DOHH2 (cell line): ENCODE data around the gene FBXO10.
"Not testable (repeated sequence)": the region's sequence is repeated elsewhere in the genome, so short reads cannot be mapped to it uniquely, and the experiment has no call there.

Experiments used
- CTCF ChIP-seq: fragments of 200-600 bp; sonication (generic); IDR thresholded peaks from one replicate; pipeline ENCODE4 v1.5.1; 2014; ENCODE audit warnings: antibody characterized with exemption, mild to moderate bottlenecking, low read depth, low read length; ENCODE audit not compliant: poor library complexity, severe bottlenecking
- EZH2phosphoT487 ChIP-seq: fragments of 200-600 bp; sonication (generic); IDR thresholded peaks from 2 replicates; pipeline ENCODE4 v1.6.1; 2017; ENCODE audit warnings: borderline replicate concordance, mild to moderate bottlenecking, antibody characterized with exemption, low read length, moderate library complexity, mixed read lengths

GRCh38 chr9:37510053-37510452 lies 66.1 kb downstream of the FBXO10 start:
- TF ChIP-seq CTCF, EZH2phosphoT487: not testable (repeated sequence)
